ENCODE results near the gene ADAM8. TPM values are rescaled to one million over a fixed set of nuclear protein-coding genes. Genes with fewer than 3 reads are reported as not detected.

ADAM8 gene
- polyA plus RNA-seq, 1 donor from 2014 or later: 70.9 TPM

GRCh38 chr10:133312016-133312768, 35.5 kb upstream of the ADAM8 start:
- peak overlapping the region in 1 of 3 donors; percentile 95 for H3K27ac Mint-ChIP-seq
- H3K9me3 Mint-ChIP-seq: no peaks in the 10 kb centered on the region
- H3K4me3 Mint-ChIP-seq: peak overlapping the region in 1 of 4 donors; percentile 86
- no peaks in the 10 kb centered on the region for H3K27me3 Mint-ChIP-seq
- no peaks in the 10 kb centered on the region for H3K36me3 Mint-ChIP-seq
- peaks cover 9 to 11% (median 10%) of the 10 kb centered on the region in 3 donors for H3K4me1 Mint-ChIP-seq

- peak overlapping the region in 1 of 4 donors; percentile 86 for H3K4me3 Mint-ChIP-seq
- H3K27ac Mint-ChIP-seq: peak overlapping the region in 1 of 3 donors; percentile 95
- H3K27me3 Mint-ChIP-seq: no peaks in the 10 kb centered on the region
- H3K4me1 Mint-ChIP-seq: peaks cover 9 to 15% (median 14%) of the 10 kb centered on the region in 3 donors
- H3K9me3 Mint-ChIP-seq: no peaks in the 10 kb centered on the region
- H3K36me3 Mint-ChIP-seq: no peaks in the 10 kb centered on the region
Observed at GRCh38 chr10:133311570-133311969, 34.9 kb upstream of the ADAM8 start.

- H3K4me1 Mint-ChIP-seq: peaks cover 13 to 21% (median 17%) of the 10 kb centered on the region in 3 donors
- peak overlapping the region; percentile 10 to 95 (median 40) for H3K27ac Mint-ChIP-seq
- no peaks in the 10 kb centered on the region for H3K27me3 Mint-ChIP-seq
- no peaks in the 10 kb centered on the region for H3K36me3 Mint-ChIP-seq
- no peaks in the 10 kb centered on the region for H3K9me3 Mint-ChIP-seq
- H3K4me3 Mint-ChIP-seq: peak overlapping the region in 1 of 4 donors; percentile 86
Observed at GRCh38 chr10:133310789-133311188, 34.1 kb upstream of the ADAM8 start.

GRCh38 chr10:133310399-133310755, 33.7 kb upstream of the ADAM8 start:
- H3K27ac Mint-ChIP-seq: peak overlapping the region; percentile 10 to 95 (median 40)
- no peaks in the 10 kb centered on the region for H3K9me3 Mint-ChIP-seq
- H3K4me1 Mint-ChIP-seq: peaks cover 17 to 25% (median 21%) of the 10 kb centered on the region in 3 donors
- peak overlapping the region in 1 of 4 donors; percentile 86 for H3K4me3 Mint-ChIP-seq
- H3K36me3 Mint-ChIP-seq: no peaks in the 10 kb centered on the region
- no peaks in the 10 kb centered on the region for H3K27me3 Mint-ChIP-seq

- no peaks in the 10 kb centered on the region for H3K9me3 Mint-ChIP-seq
- no peaks in the 10 kb centered on the region for H3K27me3 Mint-ChIP-seq
- H3K27ac Mint-ChIP-seq: peak overlapping the region in 2 of 3 donors; percentile 92 to 95
- peaks cover 20 to 29% (median 20%) of the 10 kb centered on the region in 3 donors for H3K4me1 Mint-ChIP-seq
- H3K36me3 Mint-ChIP-seq: no peaks in the 10 kb centered on the region
- peak overlapping the region in 3 of 4 donors; percentile 86 to 97 (median 86) for H3K4me3 Mint-ChIP-seq
Observed at GRCh38 chr10:133309720-133310398, 33.2 kb upstream of the ADAM8 start.

GRCh38 chr10:133309100-133309719, 32.5 kb upstream of the ADAM8 start:
- Mint-ChIP-seq H3K27ac (peak overlapping the region; percentile 78 to 95 (median 92)), H3K4me1 (peaks cover 21 to 26% (median 22%) of the 10 kb centered on the region in 3 donors), H3K4me3 (peak overlapping the region; percentile 86 to 97 (median 86)), H3K9me3 (no peaks in the 10 kb centered on the region), H3K27me3 (no peaks in the 10 kb centered on the region), H3K36me3 (peaks cover 2% of the 10 kb centered on the region)

GRCh38 chr10:133308421-133309099, 31.9 kb upstream of the ADAM8 start, which contains the start of the genes TUBGCP2 and ZNF511:
Gene TUBGCP2 (minus strand): TSS chr10:133308872. CDS start chr10:133302941, 5,931 bp downstream.
Gene ZNF511 (plus strand): TSS chr10:133308914. CDS start chr10:133308944, 30 bp downstream.
- Mint-ChIP-seq H3K4me3 (peak within 1 kb of the TSS; percentile 91 to 99 (median 97)), H3K4me1 (peaks cover 21 to 24% (median 24%) of the 10 kb centered on the region in 3 donors), H3K27ac (peak within 1 kb of the TSS; percentile 97 to 100 (median 99)), H3K36me3 (peaks cover 2% of the 10 kb centered on the region), H3K27me3 (no peaks in the 10 kb centered on the region), H3K9me3 (no peaks in the 10 kb centered on the region)

GRCh38 chr10:133307776-133308420, 31.2 kb upstream of the ADAM8 start:
- H3K27me3 Mint-ChIP-seq: no peaks in the 10 kb centered on the region
- no peaks in the 10 kb centered on the region for H3K9me3 Mint-ChIP-seq
- H3K4me3 Mint-ChIP-seq: peak overlapping the region; percentile 91 to 99 (median 97)
- peaks cover 20 to 24% (median 24%) of the 10 kb centered on the region in 3 donors for H3K4me1 Mint-ChIP-seq
- peaks cover 2% of the 10 kb centered on the region for H3K36me3 Mint-ChIP-seq
- peak overlapping the region; percentile 97 to 100 (median 99) for H3K27ac Mint-ChIP-seq

- peak overlapping the region; percentile 73 to 99 (median 97) for H3K27ac Mint-ChIP-seq
- H3K4me3 Mint-ChIP-seq: peak overlapping the region in 3 of 4 donors; percentile 44 to 76 (median 71)
Observed at GRCh38 chr10:133306941-133307379, 30.3 kb upstream of the ADAM8 start.

GRCh38 chr10:133306097-133306476, 29.4 kb upstream of the ADAM8 start:
- H3K9me3 Mint-ChIP-seq: no peaks in the 10 kb centered on the region
- no peaks in the 10 kb centered on the region for H3K27me3 Mint-ChIP-seq
- H3K4me1 Mint-ChIP-seq: peaks cover 19 to 24% (median 24%) of the 10 kb centered on the region in 3 donors
- peak overlapping the region in 3 of 4 donors; percentile 37 to 90 (median 84) for H3K4me3 Mint-ChIP-seq
- H3K27ac Mint-ChIP-seq: peak overlapping the region; percentile 88 to 97 (median 91)
- peaks cover 2% of the 10 kb centered on the region for H3K36me3 Mint-ChIP-seq

More at GRCh38 chr10:133306941-133307379, 30.3 kb upstream of the ADAM8 start:
- peaks cover 2% of the 10 kb centered on the region for H3K36me3 Mint-ChIP-seq
- no peaks in the 10 kb centered on the region for H3K9me3 Mint-ChIP-seq
- H3K4me1 Mint-ChIP-seq: peaks cover 19 to 24% (median 24%) of the 10 kb centered on the region in 3 donors
- no peaks in the 10 kb centered on the region for H3K27me3 Mint-ChIP-seq

- Mint-ChIP-seq H3K27ac (no peak overlapping the region), H3K4me1 (peaks cover 19 to 24% (median 23%) of the 10 kb centered on the region in 3 donors), H3K36me3 (peaks cover 4% of the 10 kb centered on the region), H3K4me3 (no peak overlapping the region), H3K9me3 (no peaks in the 10 kb centered on the region), H3K27me3 (no peaks in the 10 kb centered on the region)
Observed at GRCh38 chr10:133303206-133303605, 26.5 kb upstream of the ADAM8 start.

- Mint-ChIP-seq H3K27ac (no peak overlapping the region), H3K36me3 (peaks cover 9% of the 10 kb centered on the region), H3K4me1 (peaks cover 13 to 18% (median 15%) of the 10 kb centered on the region in 3 donors), H3K9me3 (no peaks in the 10 kb centered on the region), H3K27me3 (no peaks in the 10 kb centered on the region), H3K4me3 (no peak overlapping the region)
Observed at GRCh38 chr10:133302230-133302629, 25.6 kb upstream of the ADAM8 start.

GRCh38 chr10:133299738-133300137, 23.1 kb upstream of the ADAM8 start:
- no peak overlapping the region for H3K27ac Mint-ChIP-seq
- H3K4me1 Mint-ChIP-seq: peaks cover 0 to 4% (median 1%) of the 10 kb centered on the region in 3 donors
- peaks cover 11% of the 10 kb centered on the region for H3K36me3 Mint-ChIP-seq
- H3K9me3 Mint-ChIP-seq: no peaks in the 10 kb centered on the region
- H3K27me3 Mint-ChIP-seq: no peaks in the 10 kb centered on the region
- no peak overlapping the region for H3K4me3 Mint-ChIP-seq

- Mint-ChIP-seq H3K27ac (no peak overlapping the region), H3K4me1 (peaks cover 0 to 2% (median 0%) of the 10 kb centered on the region in 3 donors), H3K36me3 (peaks cover 10% of the 10 kb centered on the region), H3K4me3 (no peak overlapping the region), H3K9me3 (no peaks in the 10 kb centered on the region), H3K27me3 (no peaks in the 10 kb centered on the region)
Observed at GRCh38 chr10:133299224-133299623, 22.6 kb upstream of the ADAM8 start.

Measured in IgD-negative memory B cell (primary cell).